Measurements from ENCODE around the gene AATK.

The AATK gene

GRCh38 chr17:81163051-81163695 lies 2.8 kb downstream of the AATK start:
- no peak overlapping the region for H3K27ac ChIP-seq (ENCODE audit: poor library complexity, severe bottlenecking)

GRCh38 chr17:81162491-81162890 lies 3.5 kb downstream of the AATK start:
- Histone ChIP-seq H3K27me3 (ENCODE audit: insufficient read depth, poor library complexity, severe bottlenecking) (peaks cover 32% of the 10 kb centered on the region), H3K36me3 (ENCODE audit: low read depth) (no peaks in the 10 kb centered on the region), H3K27ac (ENCODE audit: poor library complexity, severe bottlenecking) (no peak overlapping the region), H3K4me3 (ENCODE audit: severe bottlenecking) (no peak overlapping the region), H3K4me1 (ENCODE audit: insufficient read depth, poor library complexity, severe bottlenecking) (no peaks in the 10 kb centered on the region), H3K9me3 (ENCODE audit: severe bottlenecking) (no peaks in the 10 kb centered on the region)
- ATAC-seq (ENCODE audit: low read depth) = no peak
- no peak for TF ChIP-seq CTCF (IDR thresholded peaks at IDR 0.05; ENCODE audit: poor library complexity, severe bottlenecking)
- DNase-seq (ENCODE audit: low spot score) = no peak

More at GRCh38 chr17:81163051-81163695, 2.8 kb downstream of the AATK start:
- Histone ChIP-seq H3K27me3 (ENCODE audit: insufficient read depth, poor library complexity, severe bottlenecking) (peaks cover 36% of the 10 kb centered on the region), H3K4me1 (ENCODE audit: insufficient read depth, poor library complexity, severe bottlenecking) (no peaks in the 10 kb centered on the region), H3K9me3 (ENCODE audit: severe bottlenecking) (no peaks in the 10 kb centered on the region), H3K4me3 (ENCODE audit: severe bottlenecking) (no peak overlapping the region), H3K36me3 (ENCODE audit: low read depth) (no peaks in the 10 kb centered on the region)
- no peak for DNase-seq (ENCODE audit: low spot score)
- TF ChIP-seq CTCF (IDR thresholded peaks at IDR 0.05; ENCODE audit: poor library complexity, severe bottlenecking) = no peak
- no peak for ATAC-seq (ENCODE audit: low read depth)

- H3K27ac ChIP-seq (ENCODE audit: poor library complexity, severe bottlenecking) = no peak overlapping the region
- no peaks in the 10 kb centered on the region for H3K4me1 ChIP-seq (ENCODE audit: insufficient read depth, poor library complexity, severe bottlenecking)
- no peak for ATAC-seq (ENCODE audit: low read depth)
- no peak for TF ChIP-seq CTCF (IDR thresholded peaks at IDR 0.05; ENCODE audit: poor library complexity, severe bottlenecking)
- no peak for DNase-seq (ENCODE audit: low spot score)
- no peak overlapping the region for H3K4me3 ChIP-seq (ENCODE audit: severe bottlenecking)
- peaks cover 27% of the 10 kb centered on the region for H3K27me3 ChIP-seq (ENCODE audit: insufficient read depth, poor library complexity, severe bottlenecking)
- no peaks in the 10 kb centered on the region for H3K9me3 ChIP-seq (ENCODE audit: severe bottlenecking)
- H3K36me3 ChIP-seq (ENCODE audit: low read depth) = no peaks in the 10 kb centered on the region
These were observed 4.0 kb downstream of the AATK start for GRCh38 chr17:81161972-81162371.

- no peak overlapping the region for H3K27ac ChIP-seq (ENCODE audit: poor library complexity, severe bottlenecking)
- DNase-seq (ENCODE audit: low spot score) = peak; percentile 75
- H3K9me3 ChIP-seq (ENCODE audit: severe bottlenecking) = no peaks in the 10 kb centered on the region
- peaks cover 22% of the 10 kb centered on the region for H3K27me3 ChIP-seq (ENCODE audit: insufficient read depth, poor library complexity, severe bottlenecking)
- H3K4me1 ChIP-seq (ENCODE audit: insufficient read depth, poor library complexity, severe bottlenecking) = no peaks in the 10 kb centered on the region
- no peak for TF ChIP-seq CTCF (IDR thresholded peaks at IDR 0.05; ENCODE audit: poor library complexity, severe bottlenecking)
- no peak for ATAC-seq (ENCODE audit: low read depth)
- H3K36me3 ChIP-seq (ENCODE audit: low read depth) = no peaks in the 10 kb centered on the region
- no peak overlapping the region for H3K4me3 ChIP-seq (ENCODE audit: severe bottlenecking)
These were observed 4.5 kb downstream of the AATK start for GRCh38 chr17:81161536-81161935.

- Histone ChIP-seq H3K27ac (ENCODE audit: poor library complexity, severe bottlenecking) (no peak overlapping the region), H3K4me1 (ENCODE audit: insufficient read depth, poor library complexity, severe bottlenecking) (no peaks in the 10 kb centered on the region), H3K36me3 (ENCODE audit: low read depth) (no peaks in the 10 kb centered on the region), H3K27me3 (ENCODE audit: insufficient read depth, poor library complexity, severe bottlenecking) (peaks cover 21% of the 10 kb centered on the region), H3K9me3 (ENCODE audit: severe bottlenecking) (no peaks in the 10 kb centered on the region), H3K4me3 (ENCODE audit: severe bottlenecking) (no peak overlapping the region)
- DNase-seq (ENCODE audit: low spot score) (no peak), ATAC-seq (ENCODE audit: low read depth) (no peak)
- no peak for TF ChIP-seq CTCF (IDR thresholded peaks at IDR 0.05; ENCODE audit: poor library complexity, severe bottlenecking)
These were observed 5.1 kb downstream of the AATK start for GRCh38 chr17:81160747-81161453.
